GM23338 (cell line): ENCODE data around the gene TJP1. TPM values are rescaled to one million over a fixed set of nuclear protein-coding genes. Genes with fewer than 3 reads are reported as not detected.

ENCODE experiments used
- EZH2 ChIP-seq: fragments of 200-600 bp; sonication (generic); IDR thresholded peaks from one replicate; pipeline ENCODE4 v1.8.0; 2017; ENCODE audit warnings: antibody characterized with exemption, mild to moderate bottlenecking, low read depth; ENCODE audit not compliant: unreplicated experiment
- EZH2phosphoT487 ChIP-seq: fragments of 200-600 bp; sonication (generic); IDR thresholded peaks from one replicate; pipeline ENCODE4 v1.8.1; 2018; ENCODE audit warnings: antibody characterized with exemption; ENCODE audit not compliant: unreplicated experiment
- NANOG ChIP-seq: IDR thresholded peaks from 2 replicates; pipeline ENCODE4 v1.6.1; 2016; ENCODE audit warnings: antibody characterized with exemption, borderline replicate concordance
- REST ChIP-seq: IDR thresholded peaks from one replicate; pipeline ENCODE4 v1.6.1; 2018; ENCODE audit warnings: antibody characterized with exemption; ENCODE audit not compliant: unreplicated experiment
- STAT1 ChIP-seq: IDR thresholded peaks from one replicate; pipeline ENCODE4 v1.6.1; 2016; ENCODE audit warnings: antibody characterized with exemption; ENCODE audit not compliant: unreplicated experiment
- ZNF114 ChIP-seq: fragments of 250-450 bp; sonication (Bioruptor Pico); IDR thresholded peaks from 2 replicates; pipeline ENCODE4 v1.5.0; 2020; ENCODE audit warnings: mild to moderate bottlenecking, moderate library complexity
- ZNF462 ChIP-seq: fragments of 250-450 bp; sonication (Bioruptor Pico); IDR thresholded peaks from 2 replicates; pipeline ENCODE4 v1.5.0; 2020; ENCODE audit warnings: mild to moderate bottlenecking, moderate library complexity
- polyA plus RNA-seq: library from polyadenylated mRNA; unstranded; fragments of >200 nt; fragmentation: Nextera tagmentation; extraction: Ambion mirVana; gene quantifications from 2 replicates; pipeline ENCODE4 v1.2.1, GENCODE V29; 2016
- total RNA-seq: library from RNA; depleted of rRNA; stranded (reverse); fragments of >200 nt; shearing (Covaris generic); gene quantifications from 2 replicates; pipeline ENCODE4 v1.2.3, GENCODE V29; 2014

Gene TJP1
- total and polyA plus RNA-seq, 2 experiments from 2014 or later, result 76.2 to 116 TPM

GRCh38 chr15:29789871-29790270, 32.4 kb downstream of the TJP1 start (continued):
- TF ChIP-seq ZNF462 (CRISPR knock-in tag) (no peak), STAT1 (no peak), REST (no peak), ZNF114 (CRISPR knock-in tag) (no peak), NANOG (no peak), EZH2phosphoT487 (no peak), EZH2 (no peak)
